HG03097 (cell line): ENCODE data around the gene TBKBP1.
"Not testable (repeated sequence)": the region's sequence is repeated elsewhere in the genome, so short reads cannot be mapped to it uniquely, and the experiment has no call there.

Experiments used
- ATAC-seq: cut with Tn5 transposase; IDR thresholded peaks from one replicate; pipeline ENCODE4 v1.9.1; 2021; ENCODE audit not compliant: unreplicated experiment, low FRiP score

TBKBP1 gene

DNA sequence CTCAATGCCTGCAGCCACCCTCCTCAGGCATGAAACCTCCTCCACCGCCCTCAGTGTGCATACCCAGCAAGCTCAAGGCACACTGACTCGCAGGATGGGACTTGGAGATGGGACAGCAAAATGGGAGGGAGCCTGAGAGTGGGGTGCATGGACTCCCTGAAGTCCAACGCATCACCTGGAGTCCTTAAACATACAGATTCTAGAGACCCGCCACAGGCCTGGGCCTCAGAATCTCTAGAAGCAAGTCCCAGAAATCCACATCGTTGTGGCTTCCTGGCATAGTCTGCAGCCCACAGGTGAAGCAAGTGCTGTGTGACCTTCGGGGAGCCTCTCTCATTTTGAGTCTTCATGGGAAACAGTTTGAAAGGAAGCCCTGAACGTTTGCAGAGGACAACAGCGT lies 35.5 kb downstream of the TBKBP1 start:
- no peak for ATAC-seq

DNA sequence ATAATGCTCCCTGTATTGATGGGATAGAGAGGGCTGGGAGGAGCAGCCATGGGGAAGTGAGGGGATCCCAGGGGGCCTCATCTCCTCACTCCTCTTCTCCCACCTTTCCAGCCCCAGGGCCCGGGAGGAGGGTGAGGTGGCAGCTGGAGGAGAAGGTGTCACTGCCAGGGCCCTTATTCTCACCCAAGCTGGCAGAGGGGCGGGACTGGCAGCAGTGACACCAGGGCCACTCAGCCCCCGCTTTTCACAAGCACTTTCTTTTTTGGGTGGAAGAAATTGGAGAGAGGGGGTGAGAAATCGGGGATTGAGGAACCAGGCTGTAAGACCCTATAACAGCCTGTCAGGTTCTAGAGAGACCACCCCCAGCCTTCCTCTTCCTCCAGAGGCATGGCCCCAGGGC lies 36.7 kb downstream of the TBKBP1 start:
- ATAC-seq: no peak

DNA sequence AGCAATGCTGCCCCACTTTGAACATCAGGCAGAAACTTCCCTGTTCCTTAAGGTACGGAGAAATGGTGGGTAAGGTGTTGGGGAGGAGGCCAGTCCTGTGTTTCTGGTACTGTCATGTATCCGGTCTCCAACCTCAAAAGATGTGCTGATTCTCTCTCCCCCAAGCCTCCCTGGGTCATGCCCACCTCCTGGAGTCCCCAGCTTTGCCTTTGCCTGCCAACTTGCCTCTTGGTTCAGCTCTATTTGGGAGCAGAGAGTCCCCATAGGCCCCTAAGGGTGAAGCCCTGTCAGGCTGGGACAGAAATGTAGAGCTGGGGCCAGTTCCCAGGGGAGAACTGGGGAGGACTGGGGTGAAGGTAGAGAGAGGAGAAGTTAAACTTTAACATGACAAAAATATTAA lies 37.4 kb downstream of the TBKBP1 start:
- no peak for ATAC-seq

DNA sequence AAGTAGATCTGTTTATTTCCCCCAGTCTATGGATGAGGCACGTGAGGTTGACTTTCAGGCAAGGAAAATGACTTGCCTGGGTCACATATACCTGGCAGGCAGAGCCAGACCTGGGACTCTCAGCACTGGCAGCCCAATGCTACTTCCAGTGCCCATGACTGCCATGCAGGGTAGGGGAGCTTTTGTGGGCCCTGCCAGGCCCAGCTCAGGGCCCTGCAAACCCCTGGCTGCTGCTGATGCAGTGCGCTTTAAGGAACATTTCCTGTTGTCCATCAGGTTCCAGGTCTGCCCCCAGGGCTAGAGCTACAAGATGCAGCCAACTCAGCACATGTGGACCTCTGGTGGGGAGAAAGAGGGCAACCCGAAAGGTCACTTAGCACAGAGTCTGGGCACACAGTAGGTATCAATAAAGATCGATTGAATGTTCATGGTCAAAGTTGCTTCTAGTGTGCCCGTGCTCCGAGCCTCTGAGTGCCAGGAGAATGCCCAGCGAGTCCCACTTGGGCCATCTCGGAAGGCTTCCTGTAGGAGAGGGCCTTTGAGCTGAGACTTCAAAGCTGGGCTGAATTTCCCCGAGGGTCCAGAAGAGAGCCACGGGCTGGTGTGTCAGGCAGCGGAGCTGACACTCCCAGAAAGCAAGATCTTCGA lies 38.6 kb downstream of the TBKBP1 start:
- ATAC-seq: no peak

DNA sequence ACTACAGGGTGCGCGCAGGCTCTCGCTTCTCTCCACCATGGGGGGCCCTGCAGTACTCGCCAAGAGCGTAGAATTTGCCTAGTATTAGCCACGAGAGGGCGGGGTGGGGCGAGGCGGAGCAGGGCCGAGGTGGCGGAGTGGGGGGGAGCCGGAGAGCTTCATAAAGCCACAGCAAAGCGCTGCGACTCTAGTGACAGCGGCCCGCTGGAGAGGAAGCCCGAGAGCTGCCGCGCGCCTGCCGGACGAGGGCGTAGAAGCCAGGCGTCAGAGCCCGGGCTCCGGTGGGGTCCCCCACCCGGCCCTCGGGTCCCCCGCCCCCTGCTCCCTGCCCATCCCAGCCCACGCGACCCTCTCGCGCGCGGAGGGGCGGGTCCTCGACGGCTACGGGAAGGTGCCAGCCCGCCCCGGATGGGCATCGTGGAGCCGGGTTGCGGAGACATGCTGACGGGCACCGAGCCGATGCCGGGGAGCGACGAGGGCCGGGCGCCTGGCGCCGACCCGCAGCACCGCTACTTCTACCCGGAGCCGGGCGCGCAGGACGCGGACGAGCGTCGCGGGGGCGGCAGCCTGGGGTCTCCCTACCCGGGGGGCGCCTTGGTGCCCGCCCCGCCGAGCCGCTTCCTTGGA lies 39.2 kb downstream of the TBKBP1 start, which contains the start of gene TBX21:
TSS of gene TBX21 (plus strand) at position 190 of the 627 bp plus-strand sequence. CDS start at position 409, 219 bp downstream.
- ATAC-seq: peak; percentile 45

DNA sequence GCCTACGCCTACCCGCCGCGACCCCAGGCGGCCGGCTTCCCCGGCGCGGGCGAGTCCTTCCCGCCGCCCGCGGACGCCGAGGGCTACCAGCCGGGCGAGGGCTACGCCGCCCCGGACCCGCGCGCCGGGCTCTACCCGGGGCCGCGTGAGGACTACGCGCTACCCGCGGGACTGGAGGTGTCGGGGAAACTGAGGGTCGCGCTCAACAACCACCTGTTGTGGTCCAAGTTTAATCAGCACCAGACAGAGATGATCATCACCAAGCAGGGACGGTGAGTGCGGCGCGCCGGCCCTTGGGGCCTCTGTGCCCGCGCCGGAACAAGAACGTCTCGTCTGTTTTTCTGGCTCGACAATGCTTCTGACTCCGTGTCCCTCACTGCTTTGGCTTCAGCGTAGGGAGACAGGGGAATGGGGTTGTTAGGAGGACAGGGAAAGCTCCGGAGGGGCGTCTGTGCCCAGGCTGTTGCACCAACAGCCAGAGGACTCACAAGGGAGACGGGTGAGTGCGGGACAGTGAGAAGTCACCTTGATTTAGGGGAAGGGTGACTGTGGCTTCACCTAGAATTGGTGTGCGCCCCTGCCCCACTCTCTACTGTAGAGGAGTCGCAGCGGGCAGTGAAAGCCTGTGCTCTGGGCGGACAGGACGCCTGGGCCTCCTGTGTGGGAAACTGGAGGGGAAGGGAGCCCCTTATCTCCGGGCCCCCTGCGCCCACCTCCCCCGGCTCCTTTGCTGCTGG lies 39.9 kb downstream of the TBKBP1 start:
- peak; percentile 28 for ATAC-seq

DNA sequence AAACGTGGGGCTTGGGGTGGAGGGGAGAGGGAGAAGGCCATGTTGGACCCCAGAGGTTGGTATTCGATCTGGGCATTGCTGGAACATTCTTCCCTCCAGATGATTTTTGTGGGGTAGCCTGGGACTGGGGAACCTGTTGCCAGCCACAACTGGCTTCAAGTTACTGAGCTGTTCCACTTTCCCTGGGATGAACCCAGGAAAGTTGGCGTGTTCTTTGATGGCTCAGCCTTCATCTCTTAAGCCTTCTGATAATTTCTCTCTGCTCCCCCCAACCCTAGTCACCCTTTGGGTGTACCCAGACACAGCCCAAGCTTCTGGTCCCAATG lies 41.1 kb downstream of the TBKBP1 start:
- ATAC-seq: no peak

DNA sequence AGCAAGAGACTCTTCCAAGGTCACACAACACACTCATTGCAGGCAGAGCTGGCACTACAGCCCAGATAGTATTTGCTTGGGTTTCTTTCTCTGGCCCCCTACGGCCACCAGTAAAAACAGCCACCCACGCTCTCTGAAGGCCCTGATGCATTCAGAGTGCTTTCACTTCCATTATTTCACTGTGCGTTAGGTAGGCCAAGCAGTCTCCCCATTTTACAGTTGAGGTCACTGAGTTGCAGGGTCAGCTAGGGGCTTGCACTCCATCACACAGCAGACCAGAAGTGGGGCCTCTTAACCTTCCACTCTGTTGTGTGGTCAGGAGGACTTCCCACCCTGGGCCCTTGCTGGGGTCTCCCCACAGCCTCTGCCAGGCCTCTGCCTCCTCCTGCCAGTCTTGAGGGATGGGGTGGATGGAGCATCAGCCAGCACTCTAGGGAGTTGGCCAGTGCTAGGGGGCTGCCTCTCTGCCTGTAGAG lies 41.6 kb downstream of the TBKBP1 start:
- no peak for ATAC-seq

DNA sequence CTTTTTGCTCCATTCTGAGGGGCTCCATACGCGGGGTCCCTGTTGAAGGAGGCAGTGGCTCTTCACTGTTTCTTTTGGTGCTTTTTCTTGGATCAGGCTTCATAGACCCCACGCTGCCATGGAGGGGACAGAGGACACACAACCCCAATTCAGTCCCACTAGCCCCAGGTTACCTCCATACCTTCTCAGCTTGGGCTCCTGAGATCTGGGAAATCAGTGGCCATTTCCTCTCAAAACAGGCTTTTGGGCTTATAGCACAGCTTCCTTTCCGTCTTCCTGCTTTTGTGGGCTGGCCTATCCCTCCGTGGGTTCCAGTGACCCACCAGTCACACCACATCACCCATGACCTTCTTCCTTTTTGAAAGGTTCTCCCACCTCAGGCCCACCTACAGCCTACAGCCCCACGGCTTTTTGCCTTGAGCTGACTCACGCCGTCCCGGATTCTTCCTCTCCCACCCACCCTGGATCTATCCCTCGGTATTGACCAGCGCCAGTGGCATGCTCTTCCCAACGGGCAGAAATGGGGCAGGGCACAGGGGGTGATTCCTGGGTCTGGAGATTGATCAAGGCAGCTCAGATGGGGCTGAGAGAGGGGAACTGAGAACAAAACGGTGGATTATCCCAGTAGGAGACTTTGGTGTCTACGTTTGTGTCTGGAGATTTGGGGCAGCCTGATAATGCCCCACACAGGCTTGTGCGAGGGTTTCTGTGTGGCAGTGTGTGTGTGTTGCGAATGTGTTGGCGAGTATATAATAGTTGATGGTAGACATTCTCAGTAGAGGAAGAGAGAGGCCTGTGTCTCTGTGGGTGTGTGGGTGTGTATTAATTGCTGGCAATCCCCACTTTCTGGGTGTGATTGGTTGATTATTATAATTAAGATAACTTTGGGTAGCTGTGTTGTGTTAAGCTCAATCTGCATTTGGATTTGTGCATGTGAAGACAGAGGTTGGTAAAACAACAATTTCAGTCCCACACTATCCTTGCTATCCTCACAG lies 42.8 kb downstream of the TBKBP1 start:
- no peak for ATAC-seq

DNA sequence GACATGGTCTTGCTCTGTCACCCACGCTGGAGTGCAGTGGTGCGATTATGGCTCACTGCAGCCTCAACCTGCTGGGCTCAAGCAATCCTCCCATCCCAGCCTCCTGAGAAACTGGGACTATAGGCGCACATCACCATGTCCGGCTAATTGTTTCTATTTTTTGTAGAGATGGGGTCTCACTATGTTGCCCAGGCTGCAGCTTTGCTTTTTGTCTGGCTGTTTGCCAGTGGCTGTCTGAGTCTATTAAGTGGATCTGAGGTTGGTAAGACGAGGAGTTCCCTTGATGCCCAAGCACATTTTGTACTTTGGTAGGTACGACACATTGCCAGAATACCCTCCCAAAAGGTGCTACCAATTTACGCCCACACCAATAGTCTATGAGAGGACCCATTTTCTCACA lies 44.2 kb downstream of the TBKBP1 start:
- ATAC-seq: no peak

DNA sequence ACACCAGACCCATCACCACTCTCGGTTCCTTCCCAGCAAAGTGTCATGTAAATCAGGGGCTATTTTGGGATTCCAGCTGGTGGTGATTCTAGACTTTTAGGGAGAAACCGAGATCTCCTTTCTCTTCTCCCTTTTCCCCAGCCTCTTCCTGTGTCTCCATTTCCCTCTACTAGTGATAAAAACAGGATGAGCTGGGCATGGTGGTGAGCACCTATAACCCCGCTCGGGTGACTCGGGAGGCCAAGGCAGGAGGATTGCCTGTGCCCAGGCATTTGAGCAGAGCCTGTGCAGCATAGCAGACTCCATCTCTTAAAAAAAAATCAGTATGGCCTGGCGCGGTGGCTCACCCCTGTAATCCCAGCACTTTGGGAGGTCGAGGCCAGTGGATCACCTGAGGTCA lies 45.2 kb downstream of the TBKBP1 start:
- ATAC-seq: no peak

DNA sequence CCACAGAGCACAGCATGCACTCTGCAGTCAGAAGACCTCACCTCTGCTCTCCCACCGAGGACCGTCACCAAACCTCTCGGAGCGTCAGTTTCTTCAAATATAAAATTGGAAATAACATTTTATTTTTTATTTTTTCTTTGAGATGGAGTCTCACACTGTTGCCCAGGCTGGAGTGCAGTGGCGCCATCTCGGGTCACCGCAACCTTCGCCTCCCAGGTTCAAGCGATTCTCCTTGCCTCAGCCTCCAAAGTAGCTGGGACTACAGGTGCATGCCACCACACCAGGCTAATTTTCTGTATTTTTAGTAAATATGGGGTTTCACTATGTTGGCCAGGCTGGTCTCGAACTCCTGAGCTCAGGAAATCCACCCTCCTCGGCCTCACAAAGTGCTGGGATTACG lies 46.0 kb downstream of the TBKBP1 start:
- ATAC-seq: not testable (repeated sequence)

DNA sequence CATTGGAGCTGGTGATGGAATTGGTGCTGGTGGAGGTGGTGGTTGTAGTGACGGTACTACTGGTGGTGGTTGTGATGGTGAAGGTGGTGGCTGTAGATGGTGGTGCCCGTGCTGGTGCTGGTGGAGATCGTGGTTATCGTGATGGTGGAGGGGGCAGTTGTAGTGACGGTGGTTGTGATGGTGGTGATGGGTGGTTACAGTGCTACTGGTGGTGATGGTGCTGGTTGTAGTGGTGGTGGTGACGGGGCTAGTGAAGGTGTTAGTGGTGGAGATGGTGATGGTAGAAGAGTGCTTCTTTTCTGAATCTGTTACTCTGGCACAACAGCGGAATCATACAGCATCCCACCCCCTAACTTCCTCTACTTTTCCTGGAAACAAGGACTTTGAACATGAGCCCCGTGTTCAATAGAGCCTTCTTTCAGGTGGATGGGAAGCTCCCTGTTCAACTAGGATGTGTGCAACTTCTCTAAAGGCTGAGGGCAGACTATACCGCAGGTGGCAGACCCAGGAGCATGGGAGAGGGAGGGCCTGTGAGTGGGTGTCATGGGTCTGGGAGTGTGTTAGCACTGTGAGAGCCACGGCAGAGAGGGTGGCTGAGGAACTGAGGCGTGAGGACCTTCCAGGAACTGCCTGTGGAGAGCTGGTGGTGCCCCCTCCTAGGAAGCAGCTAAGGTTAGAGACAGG lies 47.3 kb downstream of the TBKBP1 start:
- no peak for ATAC-seq

DNA sequence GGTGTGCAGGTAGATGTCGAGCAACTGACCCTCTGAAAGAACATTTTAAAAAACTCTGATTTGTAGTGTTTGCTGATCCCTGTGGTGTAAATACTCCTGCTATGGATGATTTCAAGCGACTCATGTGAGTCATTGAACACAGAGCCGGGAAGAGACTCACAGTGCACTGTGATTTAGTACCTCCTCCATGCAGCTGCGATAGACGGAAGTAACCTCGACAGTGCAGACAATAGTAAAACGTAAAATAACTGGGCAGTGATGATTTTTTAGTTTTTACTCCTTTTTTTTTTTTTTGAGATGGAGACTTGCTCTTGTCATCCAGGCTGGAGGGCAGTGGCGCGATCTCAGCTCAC lies 47.8 kb downstream of the TBKBP1 start:
- ATAC-seq: no peak

DNA sequence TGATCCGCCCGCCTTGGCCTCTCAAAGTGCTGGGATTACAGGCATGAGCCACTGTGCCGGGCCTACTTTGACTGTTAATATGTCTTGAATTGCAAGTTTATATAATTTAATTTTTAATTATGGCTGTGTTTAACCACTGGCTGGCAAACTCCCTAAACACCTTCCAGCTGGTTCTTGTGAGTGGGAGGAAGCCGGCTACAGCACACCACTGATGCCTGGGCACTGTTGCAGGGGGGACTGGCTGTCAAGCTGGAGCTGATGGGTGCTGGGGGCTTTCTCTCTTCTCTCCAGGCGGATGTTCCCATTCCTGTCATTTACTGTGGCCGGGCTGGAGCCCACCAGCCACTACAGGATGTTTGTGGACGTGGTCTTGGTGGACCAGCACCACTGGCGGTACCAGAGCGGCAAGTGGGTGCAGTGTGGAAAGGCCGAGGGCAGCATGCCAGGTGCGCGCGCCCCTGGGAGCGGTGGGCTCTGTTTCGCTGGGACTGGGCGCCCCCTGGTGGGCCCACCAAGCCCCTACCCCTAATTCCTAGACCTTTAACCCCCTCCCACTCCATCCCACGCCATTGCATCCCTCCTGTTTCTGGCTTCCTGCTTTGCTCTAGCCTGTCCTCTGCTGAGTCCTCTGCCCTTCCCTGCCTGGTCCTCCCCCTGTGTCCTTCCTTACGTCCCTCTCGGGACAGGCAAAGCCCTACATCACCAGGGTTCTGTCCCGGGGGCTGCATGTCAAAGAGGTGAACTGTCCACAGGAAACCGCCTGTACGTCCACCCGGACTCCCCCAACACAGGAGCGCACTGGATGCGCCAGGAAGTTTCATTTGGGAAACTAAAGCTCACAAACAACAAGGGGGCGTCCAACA lies 48.6 kb downstream of the TBKBP1 start:
- no peak for ATAC-seq

DNA sequence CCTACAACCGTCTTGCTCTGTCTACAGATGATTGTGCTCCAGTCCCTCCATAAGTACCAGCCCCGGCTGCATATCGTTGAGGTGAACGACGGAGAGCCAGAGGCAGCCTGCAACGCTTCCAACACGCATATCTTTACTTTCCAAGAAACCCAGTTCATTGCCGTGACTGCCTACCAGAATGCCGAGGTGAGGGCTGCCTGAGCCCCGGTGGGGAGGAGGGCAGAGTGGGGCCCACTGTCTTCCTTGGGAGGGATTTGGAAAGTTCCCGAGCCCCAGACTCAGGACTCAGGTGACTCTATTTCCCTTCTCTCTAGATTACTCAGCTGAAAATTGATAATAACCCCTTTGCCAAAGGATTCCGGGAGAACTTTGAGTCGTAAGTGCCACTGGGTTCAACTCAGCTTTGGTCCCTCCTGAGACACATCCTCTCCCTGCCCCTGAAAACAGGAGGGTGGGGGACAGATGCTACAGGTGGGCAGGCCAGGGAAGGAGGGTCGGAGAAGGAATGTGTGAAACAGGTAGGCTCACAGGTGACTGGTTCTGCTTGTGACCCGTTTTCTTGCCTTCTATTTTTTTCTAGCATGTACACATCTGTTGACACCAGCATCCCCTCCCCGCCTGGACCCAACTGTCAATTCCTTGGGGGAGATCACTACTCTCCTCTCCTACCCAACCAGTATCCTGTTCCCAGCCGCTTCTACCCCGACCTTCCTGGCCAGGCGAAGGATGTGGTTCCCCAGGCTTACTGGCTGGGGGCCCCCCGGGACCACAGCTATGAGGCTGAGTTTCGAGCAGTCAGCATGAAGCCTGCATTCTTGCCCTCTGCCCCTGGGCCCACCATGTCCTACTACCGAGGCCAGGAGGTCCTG lies 50.4 kb downstream of the TBKBP1 start:
- no peak for ATAC-seq

DNA sequence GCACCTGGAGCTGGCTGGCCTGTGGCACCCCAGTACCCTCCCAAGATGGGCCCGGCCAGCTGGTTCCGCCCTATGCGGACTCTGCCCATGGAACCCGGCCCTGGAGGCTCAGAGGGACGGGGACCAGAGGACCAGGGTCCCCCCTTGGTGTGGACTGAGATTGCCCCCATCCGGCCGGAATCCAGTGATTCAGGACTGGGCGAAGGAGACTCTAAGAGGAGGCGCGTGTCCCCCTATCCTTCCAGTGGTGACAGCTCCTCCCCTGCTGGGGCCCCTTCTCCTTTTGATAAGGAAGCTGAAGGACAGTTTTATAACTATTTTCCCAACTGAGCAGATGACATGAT lies 51.0 kb downstream of the TBKBP1 start:
- no peak for ATAC-seq

DNA sequence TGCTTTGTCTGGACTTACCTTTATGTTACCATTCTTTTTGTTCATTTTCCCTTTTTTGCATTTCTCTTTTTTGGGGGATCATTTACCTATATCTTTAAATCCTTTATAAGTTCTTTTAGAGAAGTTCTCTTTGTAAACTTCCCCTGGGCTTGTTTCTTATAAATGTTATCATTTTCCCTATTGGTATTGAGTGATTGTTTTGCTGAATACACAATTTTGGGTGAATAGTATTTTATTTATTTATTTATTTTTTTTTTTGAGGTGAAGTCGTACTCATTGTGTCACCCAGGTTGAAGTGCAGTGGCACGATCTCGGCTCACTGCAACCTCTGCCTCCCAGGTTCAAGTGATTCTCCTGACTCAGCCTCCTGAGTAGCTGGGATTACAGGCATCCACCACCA lies 57.5 kb downstream of the TBKBP1 start:
- ATAC-seq: no peak
